ENCODE results near the gene RIPOR2. TPM values are rescaled to one million over a fixed set of nuclear protein-coding genes. Genes with fewer than 3 reads are reported as not detected.

The RIPOR2 gene
- total RNA-seq, 1 donor from 2014 or later: 5.3 TPM

GRCh38 chr6:24847402-24847801 lies 88.4 kb downstream of the RIPOR2 start:
- no peak for DNase-seq (ENCODE audit: low spot score)

- no peak for DNase-seq (ENCODE audit: low spot score)
Measured at GRCh38 chr6:24845578-24845977, 90.2 kb downstream of the RIPOR2 start.

GRCh38 chr6:24844903-24845302 lies 90.9 kb downstream of the RIPOR2 start:
- no peak for DNase-seq (ENCODE audit: low spot score)

- no peak for DNase-seq (ENCODE audit: low spot score)
Measured at GRCh38 chr6:24844061-24844460, 91.7 kb downstream of the RIPOR2 start.

- no peak for DNase-seq (ENCODE audit: low spot score)
Measured at GRCh38 chr6:24840187-24840586, 95.6 kb downstream of the RIPOR2 start.

- DNase-seq (ENCODE audit: low spot score): no peak
Measured at GRCh38 chr6:24838994-24839393, 96.8 kb downstream of the RIPOR2 start.

- DNase-seq (ENCODE audit: low spot score): no peak
Measured at GRCh38 chr6:24838081-24838480, 97.7 kb downstream of the RIPOR2 start.

- DNase-seq (ENCODE audit: low spot score): no peak
Measured at GRCh38 chr6:24836109-24836508, 99.7 kb downstream of the RIPOR2 start.

- DNase-seq (ENCODE audit: low spot score): no peak
Measured at GRCh38 chr6:24833711-24834386, 101.9 kb downstream of the RIPOR2 start.

- DNase-seq (ENCODE audit: low spot score): no peak
Measured at GRCh38 chr6:24832794-24833193, 103.0 kb downstream of the RIPOR2 start.

GRCh38 chr6:24831771-24832716 lies 103.7 kb downstream of the RIPOR2 start:
- DNase-seq (ENCODE audit: low spot score): no peak

GRCh38 chr6:24829657-24830056 lies 106.1 kb downstream of the RIPOR2 start:
- DNase-seq (ENCODE audit: low spot score): no peak

GRCh38 chr6:24827970-24828369 lies 107.8 kb downstream of the RIPOR2 start:
- DNase-seq (ENCODE audit: low spot score): no peak

GRCh38 chr6:24827162-24827561 lies 108.6 kb downstream of the RIPOR2 start:
- no peak for DNase-seq (ENCODE audit: low spot score)

GRCh38 chr6:24825130-24825630 lies 110.6 kb downstream of the RIPOR2 start:
- DNase-seq (ENCODE audit: low spot score): no peak

- no peak for DNase-seq (ENCODE audit: low spot score)
Measured at GRCh38 chr6:24824142-24824938, 111.4 kb downstream of the RIPOR2 start.

GRCh38 chr6:24823185-24823584 lies 112.6 kb downstream of the RIPOR2 start:
- no peak for DNase-seq (ENCODE audit: low spot score)

GRCh38 chr6:24822696-24823095 lies 113.1 kb downstream of the RIPOR2 start:
- DNase-seq (ENCODE audit: low spot score): no peak

GRCh38 chr6:24821860-24822444 lies 113.8 kb downstream of the RIPOR2 start:
- no peak for DNase-seq (ENCODE audit: low spot score)

- DNase-seq (ENCODE audit: low spot score): no peak
Measured at GRCh38 chr6:24818346-24818745, 117.4 kb downstream of the RIPOR2 start.

- no peak for DNase-seq (ENCODE audit: low spot score)
Measured at GRCh38 chr6:24809728-24810127, 126.0 kb downstream of the RIPOR2 start.

Measured in umbilical cord (tissue), 2 donors.